HG03442 (cell line): ENCODE results near the gene OGDHL.

Experiments
- ATAC-seq: cut with Tn5 transposase; IDR thresholded peaks from one replicate; pipeline ENCODE4 v1.9.1; 2021; ENCODE audit warnings: mild to moderate bottlenecking, moderate library complexity; ENCODE audit not compliant: unreplicated experiment

The OGDHL gene

DNA sequence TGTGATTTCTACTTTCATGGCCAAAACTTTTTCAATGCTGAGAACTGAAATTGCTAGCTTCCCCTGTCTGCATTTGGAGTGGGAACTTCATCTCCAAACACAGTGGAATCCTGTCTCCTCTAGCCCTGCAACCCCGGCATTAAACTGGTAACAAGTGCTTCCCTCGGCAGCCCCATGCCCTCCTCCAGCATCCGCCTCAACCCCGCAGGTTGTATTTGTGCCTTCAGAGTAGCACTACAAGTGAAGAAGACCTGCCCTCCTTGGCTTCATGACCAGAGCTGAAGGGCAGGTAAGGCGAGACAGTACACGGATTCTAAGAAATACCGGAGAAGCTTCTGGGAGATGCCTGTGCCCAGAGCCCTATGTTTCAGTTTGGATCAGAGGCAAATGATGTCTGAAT, 65.8 kb downstream of the OGDHL start:
- ATAC-seq, result no peak

DNA sequence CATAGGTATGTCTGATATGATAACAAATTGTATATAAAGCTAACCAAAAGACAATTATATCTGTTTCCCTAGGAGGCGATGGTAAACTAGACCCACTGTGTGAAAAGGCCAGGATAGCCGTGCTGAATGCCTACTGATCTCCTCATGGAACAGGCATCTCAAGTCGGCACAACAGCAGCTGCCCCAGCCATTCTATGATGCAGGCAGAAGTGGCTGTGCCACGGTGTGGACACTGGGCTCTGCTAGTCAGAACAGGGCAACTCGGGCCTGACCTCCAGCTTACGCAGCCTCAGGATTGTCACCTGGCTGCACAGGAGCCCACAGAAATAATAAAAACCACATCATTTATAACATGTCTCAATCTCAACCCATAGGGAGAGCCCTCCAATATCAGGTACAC, 67.7 kb downstream of the OGDHL start:
- ATAC-seq, result no peak

GRCh38 chr10:49691588-49691987, 70.5 kb downstream of the OGDHL start:
- no peak for ATAC-seq

DNA sequence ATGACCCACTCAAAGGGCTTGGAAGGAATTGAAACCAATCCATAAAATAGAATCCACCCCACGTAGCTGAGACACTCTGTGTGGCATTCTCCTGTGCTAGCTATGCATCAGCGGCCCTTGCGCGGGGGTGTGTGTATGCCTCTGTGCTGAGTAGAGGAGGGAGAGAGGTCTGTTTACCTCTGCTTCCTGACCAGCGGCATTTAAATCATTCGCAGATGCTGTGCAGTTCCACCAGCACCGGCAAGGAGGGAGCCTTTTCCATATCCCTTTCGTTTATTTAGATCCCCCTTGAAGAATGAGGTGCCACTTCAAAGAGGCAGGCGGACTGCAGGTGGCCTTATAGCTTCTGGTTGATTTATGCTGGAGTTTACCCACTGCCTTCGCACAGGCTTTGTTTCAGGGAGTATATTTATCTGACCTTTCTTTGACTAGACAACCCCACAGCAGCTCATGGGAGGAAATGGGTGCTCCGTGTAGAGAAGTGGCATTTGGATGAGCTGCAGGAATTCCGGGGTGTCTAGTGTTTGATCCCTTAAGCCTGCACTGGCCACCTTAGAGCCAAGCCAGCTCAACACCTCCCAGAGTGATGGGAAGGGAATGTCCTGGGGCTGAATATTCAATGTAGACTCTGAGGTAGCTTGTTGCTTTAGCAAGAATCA, 71.3 kb downstream of the OGDHL start:
- ATAC-seq, result no peak

DNA sequence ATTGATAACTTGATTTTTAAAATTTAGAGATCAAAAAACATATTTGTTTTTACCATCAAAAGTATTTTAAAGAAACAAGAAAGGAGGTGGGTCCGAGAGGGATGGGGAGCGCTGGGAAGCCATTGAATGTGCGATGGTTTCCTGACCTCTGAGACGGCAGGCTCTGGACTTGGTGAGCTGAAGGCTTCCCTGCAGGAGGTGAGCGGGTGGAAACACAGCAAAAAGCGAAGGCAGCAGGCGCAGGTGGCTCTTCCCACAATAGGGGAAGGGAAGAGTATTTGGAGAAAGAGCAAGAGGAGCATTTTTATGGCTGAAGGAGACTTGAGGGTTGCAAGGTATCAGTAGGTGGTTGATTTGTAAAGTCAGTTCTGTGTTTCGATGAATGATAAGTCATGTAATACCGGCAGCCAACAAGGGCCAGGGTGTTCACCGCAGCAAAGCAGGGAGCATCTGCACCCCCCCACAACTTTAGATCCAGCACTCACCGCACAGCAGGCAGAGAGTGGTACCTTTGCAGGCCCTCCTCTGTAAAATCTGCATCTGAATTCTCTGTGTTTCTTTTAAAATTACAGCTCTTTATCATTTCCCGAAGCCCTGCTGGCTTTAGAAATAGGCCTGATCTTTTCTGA, 72.1 kb downstream of the OGDHL start:
- no peak for ATAC-seq

- ATAC-seq, result no peak
These were observed 73.2 kb downstream of the OGDHL start for GRCh38 chr10:49688920-49689319.

- no peak for ATAC-seq
These were observed 73.8 kb downstream of the OGDHL start for GRCh38 chr10:49688261-49688846.

DNA sequence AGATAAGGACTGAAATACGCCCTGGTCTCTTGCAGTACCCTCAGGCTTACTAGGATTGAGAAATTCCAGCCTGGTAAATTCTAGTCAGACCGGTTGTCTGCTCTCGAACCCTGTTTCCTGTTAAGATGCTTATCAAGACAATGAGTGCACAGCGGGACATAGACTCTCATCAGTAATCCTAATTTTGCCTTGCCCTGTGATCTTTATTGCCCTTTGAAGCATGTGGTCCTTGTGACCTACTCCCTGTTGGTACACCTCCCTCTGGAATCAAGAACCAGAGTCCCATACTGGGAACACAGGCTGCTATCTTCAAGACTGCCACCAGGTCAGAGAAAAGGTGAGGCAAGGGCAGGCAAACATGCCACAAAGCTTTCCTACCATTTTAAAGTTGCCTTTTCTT, 75.5 kb downstream of the OGDHL start:
- ATAC-seq, result no peak
